ENCODE results near the gene PPM1E.
"Not testable (repeated sequence)": the region's sequence is repeated elsewhere in the genome, so short reads cannot be mapped to it uniquely, and the experiment has no call there.

Gene PPM1E

DNA sequence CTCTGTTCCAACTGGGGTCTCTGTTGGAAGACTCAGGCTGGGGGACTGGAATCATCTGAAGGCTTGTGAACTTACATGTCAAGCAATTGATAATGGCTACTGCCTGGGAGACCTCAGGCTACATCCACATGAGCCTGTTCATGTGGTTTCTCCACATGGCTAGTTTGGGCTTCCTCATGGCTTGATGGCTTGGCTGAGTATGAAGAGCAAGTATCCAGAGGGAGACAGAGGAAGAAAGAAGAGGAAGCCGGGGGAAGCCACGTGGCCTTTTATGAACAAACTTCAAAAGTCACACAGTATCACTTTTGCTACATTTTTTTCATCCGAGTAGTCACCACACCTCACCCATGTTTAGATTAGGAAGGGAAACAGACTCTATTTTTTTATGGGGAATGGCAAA, 192.2 kb downstream of the PPM1E start:
- no peak for DNase-seq (ENCODE audit: low read depth in 3 of 3)

DNA sequence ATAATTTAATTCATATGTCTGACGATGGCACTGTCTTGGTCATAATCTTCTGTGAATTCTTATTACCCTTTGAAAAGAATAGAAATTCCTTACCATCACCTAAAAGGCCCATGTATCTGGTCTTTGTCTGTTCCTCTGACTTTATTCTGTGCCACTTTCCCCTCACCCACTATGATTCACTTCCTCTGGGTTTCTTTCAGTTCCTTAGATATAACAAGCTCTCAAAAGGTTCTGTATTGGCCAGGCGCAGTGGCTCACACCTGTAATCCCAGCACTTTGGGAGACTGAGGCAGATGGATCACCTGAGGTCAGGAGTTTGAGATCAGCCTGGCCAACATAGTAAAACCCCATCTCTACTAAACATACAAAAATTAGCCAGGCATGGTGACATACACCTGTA, 198.7 kb downstream of the PPM1E start:
- DNase-seq (ENCODE audit: low read depth in 3 of 3) = not testable (repeated sequence)

DNA sequence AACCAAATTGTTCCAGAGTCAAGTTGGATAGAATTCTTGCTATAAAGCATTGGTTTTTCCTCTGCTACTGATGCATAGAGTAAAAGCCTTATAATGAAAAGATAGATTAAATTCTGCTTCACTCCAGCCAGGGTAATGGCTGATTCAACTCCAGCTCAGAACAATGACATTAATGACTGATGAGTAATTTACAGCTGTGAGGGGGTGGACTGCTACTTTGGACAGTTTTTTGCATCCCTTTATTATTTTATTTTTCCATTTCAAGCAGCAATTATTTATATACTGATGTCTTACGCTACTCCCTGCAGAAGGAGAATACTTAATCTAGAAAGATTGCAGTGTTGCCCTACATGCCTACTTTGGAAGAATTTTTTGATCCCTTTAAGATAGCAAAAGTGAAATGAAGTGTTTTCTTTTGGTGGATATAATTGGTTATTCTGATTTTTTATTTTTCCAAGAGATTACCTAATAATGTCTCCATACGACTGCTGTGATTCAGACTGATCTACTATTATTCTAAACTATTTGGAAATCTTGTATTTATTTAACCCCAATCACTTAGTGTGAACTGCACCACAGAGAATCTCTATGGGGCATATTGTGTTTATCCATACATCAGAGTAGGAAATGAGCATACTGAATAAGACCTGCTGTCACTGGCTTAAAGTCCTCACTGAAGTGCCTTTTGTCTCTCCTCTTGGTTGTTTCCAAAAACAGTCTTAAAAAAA, 201.5 kb downstream of the PPM1E start:
- no peak for DNase-seq (ENCODE audit: low read depth in 3 of 3)

GRCh38 chr17:58957725-58958073, 202.0 kb downstream of the PPM1E start:
- not testable (repeated sequence) for DNase-seq (ENCODE audit: low read depth in 3 of 3)

DNA sequence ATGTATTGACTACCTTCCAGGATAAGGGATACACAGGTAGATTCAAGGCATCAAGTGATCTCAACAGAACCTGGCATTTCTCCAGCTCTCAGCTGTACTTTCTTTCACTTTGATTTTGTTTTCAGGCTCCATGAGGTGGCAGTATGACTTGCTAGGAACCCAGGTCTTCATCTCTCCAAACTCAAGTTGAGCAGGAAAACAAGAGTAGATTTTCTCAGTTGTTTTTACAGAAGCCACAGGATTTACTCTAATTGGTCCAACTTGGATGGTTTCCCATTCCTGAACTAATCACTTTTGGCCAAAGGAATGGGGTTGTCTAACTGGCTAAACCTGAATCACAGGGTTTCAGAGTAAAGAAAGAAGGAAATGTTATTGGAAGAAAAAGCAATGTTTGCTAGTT, 204.4 kb downstream of the PPM1E start:
- DNase-seq (ENCODE audit: low read depth in 3 of 3) = no peak

DNA sequence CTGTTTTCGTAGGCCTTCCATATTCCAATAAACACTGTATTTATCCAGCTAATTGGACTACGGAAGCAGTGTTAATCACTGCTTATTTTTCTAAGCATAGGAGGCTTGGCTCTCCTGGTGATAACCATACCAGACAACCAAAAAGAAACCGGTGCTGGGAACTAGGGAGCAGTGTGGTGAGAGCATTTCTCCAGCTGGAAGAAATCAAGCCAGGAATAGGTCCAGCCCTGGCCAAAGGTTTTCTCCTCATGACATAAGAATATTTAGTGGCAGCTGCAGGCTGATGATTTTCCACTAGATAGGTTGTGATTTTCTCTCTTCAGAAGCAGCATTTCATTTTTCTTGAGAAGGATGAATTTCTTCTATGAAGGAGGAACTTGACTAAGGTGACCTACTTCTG, 209.6 kb downstream of the PPM1E start:
- no peak for DNase-seq (ENCODE audit: low read depth in 3 of 3)

DNA sequence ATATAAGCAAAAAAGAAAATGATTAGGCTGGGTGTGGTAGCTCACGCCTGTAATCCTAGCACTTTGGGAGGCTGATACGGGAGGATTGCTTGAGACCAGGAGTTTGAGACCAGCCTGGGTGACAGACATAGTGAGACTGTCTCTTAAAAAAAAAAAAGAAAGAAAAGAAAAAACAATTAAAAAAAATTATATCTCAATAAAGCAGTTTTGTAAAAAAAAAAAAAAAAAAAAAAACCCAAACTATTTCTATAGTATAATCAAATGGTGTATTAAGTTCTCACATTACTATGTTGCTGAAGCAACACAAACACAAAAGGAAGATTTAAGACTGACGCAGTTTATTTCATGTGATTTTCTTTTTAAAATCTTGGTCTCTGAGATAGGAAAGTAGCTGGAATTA, 210.6 kb downstream of the PPM1E start:
- no peak for DNase-seq (ENCODE audit: low read depth in 3 of 3)

DNA sequence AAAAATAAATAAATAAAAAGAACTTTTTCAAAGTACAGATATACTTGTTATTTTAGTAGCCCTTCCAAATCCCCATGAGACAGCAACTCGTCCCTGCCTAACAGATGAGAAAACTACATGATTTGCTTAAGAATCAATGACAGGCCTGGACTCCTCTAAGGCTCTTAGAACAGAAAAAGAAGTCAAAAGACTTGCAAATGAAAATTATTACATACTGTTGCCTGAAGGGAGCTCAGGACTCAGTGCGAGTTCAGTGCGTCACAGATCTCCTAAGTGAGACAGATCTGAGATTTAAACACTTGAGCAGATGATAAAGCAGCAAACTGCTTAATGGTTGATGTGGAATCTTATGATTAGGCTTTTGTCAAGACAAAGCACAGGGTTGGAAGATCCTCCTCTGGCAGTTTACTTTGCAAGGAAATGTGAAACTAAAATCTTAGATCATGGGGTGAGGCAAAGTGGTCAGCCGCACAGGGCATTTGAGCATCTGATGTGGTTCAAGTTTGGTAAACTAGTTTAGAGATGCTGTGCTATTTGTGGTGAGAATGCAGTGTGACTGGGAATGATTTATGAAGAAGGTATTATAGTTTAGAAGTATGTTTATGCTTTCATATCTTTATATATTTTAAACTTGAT, 212.9 kb downstream of the PPM1E start:
- DNase-seq (ENCODE audit: low read depth in 3 of 3) = no peak

GRCh38 chr17:58969156-58969555, 213.5 kb downstream of the PPM1E start:
- no peak for DNase-seq (ENCODE audit: low read depth in 3 of 3)

GRCh38 chr17:58969612-58970011, 214.0 kb downstream of the PPM1E start:
- DNase-seq (ENCODE audit: low read depth in 3 of 3) = no peak

DNA sequence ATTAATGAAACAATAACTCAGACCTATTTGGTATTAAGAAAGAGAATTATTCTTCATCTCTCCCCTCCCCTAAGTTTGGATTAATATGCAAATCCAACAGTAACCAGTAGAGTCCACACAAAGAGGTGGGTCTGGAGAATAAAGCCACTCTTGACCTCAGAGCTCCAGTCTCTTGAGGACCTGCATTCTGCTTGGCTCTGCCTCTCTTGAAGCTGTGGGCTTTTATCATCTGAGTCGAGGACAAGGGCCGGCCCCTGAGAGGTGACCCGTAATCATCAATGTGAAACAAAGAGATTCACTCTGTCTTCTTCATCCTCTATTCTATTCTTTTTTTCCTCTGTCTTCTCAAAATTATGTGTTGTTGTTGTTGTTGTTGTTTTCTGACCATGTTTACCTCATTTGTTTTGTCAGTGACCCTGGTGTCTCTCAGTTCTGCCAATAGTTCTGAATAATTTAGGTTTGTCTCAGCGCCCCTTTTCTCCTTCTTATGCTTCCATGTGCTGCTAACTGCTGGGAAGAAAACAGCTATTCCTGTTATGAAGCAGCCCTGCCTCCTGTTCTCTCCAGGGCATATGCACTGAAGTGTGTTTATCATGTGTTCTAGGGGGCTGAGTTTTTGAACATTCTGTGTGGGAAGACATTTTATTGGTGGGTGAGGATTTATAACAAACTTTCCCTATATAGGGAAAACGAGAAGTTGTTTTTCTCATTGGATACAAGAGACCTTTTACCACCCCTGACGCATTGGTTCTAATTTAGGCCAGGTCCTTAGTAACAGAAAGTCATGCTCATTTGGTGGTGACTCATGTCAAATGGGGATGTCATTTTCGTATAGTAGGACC, 215.2 kb downstream of the PPM1E start:
- no peak for DNase-seq (ENCODE audit: low read depth in 3 of 3)

GRCh38 chr17:58974354-58974753, 218.7 kb downstream of the PPM1E start:
- no peak for DNase-seq (ENCODE audit: low read depth in 3 of 3)

- no peak for DNase-seq (ENCODE audit: low read depth in 3 of 3)
Observed at GRCh38 chr17:58976541-58976940, 220.9 kb downstream of the PPM1E start.

GRCh38 chr17:58980706-58981481, 225.2 kb downstream of the PPM1E start:
- DNase-seq (ENCODE audit: low read depth in 3 of 3) = no peak

- no peak for DNase-seq (ENCODE audit: low read depth in 3 of 3)
Observed at GRCh38 chr17:58982626-58983025, 227.0 kb downstream of the PPM1E start.

GRCh38 chr17:58985367-58985766, 229.7 kb downstream of the PPM1E start:
- no peak for DNase-seq (ENCODE audit: low read depth in 3 of 3)

DNA sequence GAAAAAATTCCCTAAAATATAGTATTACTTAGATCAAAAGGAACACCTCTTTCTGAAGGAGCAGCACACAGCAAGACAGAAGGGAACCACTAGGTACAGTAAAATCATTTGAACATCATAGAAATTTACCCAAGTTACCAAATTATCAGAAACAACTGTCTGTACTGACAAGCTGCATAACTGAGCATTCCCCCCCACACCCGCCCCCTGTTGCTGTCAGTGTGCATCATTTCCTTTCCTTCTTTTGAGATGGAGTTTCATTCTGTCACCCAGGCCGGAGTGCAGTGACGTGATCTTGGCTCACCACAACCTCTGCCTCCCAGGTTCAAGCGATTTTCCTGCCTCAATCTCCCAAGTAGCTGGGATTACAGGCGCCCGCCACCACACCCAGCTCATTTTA, 230.3 kb downstream of the PPM1E start:
- DNase-seq (ENCODE audit: low read depth in 3 of 3) = no peak

GRCh38 chr17:58989629-58990028, 234.0 kb downstream of the PPM1E start:
- DNase-seq (ENCODE audit: low read depth in 3 of 3) = no peak

DNA sequence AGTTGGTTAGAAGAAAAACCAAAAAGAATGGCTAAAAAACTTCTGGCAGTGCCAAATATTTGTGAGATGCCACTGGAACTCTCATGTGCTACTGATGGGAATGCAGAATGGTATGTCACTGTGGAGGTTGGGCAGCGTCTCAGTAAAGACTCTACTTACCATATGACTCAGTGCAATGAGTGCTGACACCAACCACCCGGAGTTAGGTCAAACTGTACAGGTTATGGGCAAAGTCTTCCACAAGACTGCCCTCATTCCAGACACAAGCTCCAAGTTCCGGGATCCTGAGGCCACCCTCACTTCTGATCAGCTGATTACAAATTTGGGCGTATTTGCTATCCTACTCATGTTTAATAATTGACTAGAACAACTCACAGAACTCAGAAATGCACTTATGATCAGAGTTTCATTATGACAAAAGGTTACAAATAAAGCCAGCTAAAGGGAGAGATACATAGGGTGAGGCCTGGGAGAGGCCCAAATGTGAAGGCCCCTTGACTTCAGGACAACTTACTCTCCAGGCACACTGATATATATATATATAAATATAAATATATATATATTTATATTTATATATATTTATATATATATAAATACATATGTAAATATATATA, 236.2 kb downstream of the PPM1E start:
- DNase-seq (ENCODE audit: low read depth in 3 of 3) = no peak

- no peak for DNase-seq (ENCODE audit: low read depth in 3 of 3)
Observed at GRCh38 chr17:58993311-58993710, 237.7 kb downstream of the PPM1E start.

DNA sequence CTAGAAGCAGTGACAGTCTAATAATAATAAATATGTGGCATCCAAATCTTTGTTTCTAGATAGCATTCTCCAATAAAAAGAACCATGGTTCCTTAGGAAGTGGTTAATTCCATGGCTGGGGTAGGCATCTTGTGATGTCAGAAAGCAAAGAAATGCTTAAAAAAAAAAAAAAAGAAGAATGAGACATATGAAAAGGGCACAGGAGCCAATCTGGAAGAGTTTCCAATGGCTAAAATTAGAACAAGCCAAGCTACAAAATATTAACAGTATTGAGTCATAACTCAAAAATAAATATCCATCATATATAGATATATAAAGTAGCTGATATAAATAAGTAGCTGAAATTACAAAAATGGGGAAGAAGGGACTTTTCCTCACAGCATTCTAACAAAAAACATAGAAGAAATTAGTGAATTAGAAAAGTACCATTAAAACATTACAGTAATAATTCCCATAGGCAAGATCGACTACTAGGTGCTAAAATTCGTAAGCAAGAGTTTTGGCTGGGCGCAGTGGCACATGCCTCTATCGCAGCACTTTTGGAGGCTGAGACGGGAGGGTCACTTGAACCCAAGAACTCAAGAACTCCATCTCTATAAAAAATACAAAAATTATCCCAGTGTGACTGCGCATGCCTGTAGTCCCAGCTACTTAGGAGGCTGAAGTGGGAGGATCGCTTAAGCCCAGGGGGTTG, 239.7 kb downstream of the PPM1E start:
- DNase-seq (ENCODE audit: low read depth in 3 of 3) = no peak
